Liver (tissue), 9 donors: ENCODE measurements around the gene MSI2. TPM values are rescaled to one million over a fixed set of nuclear protein-coding genes. Genes with fewer than 3 reads are reported as not detected.

Experiments used
- DNase-seq: peaks from one replicate; pipeline ENCODE4 v3.0.0-alpha.2; 2017; ENCODE audit warnings: low spot score
- H3K27ac ChIP-seq, 2 donors: one replicate each; pipeline ENCODE4 v1.7.0; 2013; ENCODE audit warnings: inconsistent platforms in 2 of 2, low read length in 2 of 2, control low read depth in 1 of 2, low read depth in 1 of 2, mild to moderate bottlenecking in 1 of 2
- H3K27me3 ChIP-seq, 4 donors: one replicate each; pipeline versions ENCODE4 v1.6.1 to v1.7.0; 2013; ENCODE audit warnings: low read length in 3 of 4, inconsistent platforms in 1 of 4, mild to moderate bottlenecking in 1 of 4, moderate library complexity in 1 of 4; ENCODE audit not compliant: control insufficient read depth in 4 of 4, insufficient read depth in 4 of 4
- H3K36me3 ChIP-seq, 4 donors: one replicate each; pipeline versions ENCODE4 v1.6.1 to v1.7.0; 2013; ENCODE audit warnings: low read length in 3 of 4, mild to moderate bottlenecking in 3 of 4, low read depth in 1 of 4, moderate library complexity in 1 of 4; ENCODE audit not compliant: control insufficient read depth in 4 of 4, insufficient read depth in 3 of 4
- H3K4me1 ChIP-seq, 4 donors: one replicate each; pipeline versions ENCODE4 v1.6.1 to v1.7.0; 2013; ENCODE audit warnings: low read length in 3 of 4, mild to moderate bottlenecking in 3 of 4, moderate library complexity in 1 of 4; ENCODE audit not compliant: control insufficient read depth in 4 of 4, insufficient read depth in 4 of 4
- H3K4me3 ChIP-seq, 3 donors: one replicate each; pipeline versions ENCODE4 v1.6.1 to v1.7.0; 2013; ENCODE audit warnings: low read length in 3 of 3, control low read depth in 1 of 3, low read depth in 1 of 3, mild to moderate bottlenecking in 1 of 3
- H3K9ac ChIP-seq, 2 donors: one replicate each; pipeline ENCODE4 v1.7.0; 2013; ENCODE audit warnings: low read length in 2 of 2, mild to moderate bottlenecking in 2 of 2, moderate library complexity in 2 of 2, control low read depth in 1 of 2, low read depth in 1 of 2
- H3K9me3 ChIP-seq, 4 donors: one replicate each; pipeline versions ENCODE4 v1.6.1 to v1.7.0; 2013; ENCODE audit warnings: low read length in 3 of 4; ENCODE audit not compliant: control insufficient read depth in 4 of 4
- EGR1 ChIP-seq, 2 donors: IDR thresholded peaks; 2 replicates each; pipeline ENCODE4 v1.6.1; 2016 to 2018; ENCODE audit warnings: antibody characterized with exemption in 2 of 2, low read depth in 2 of 2
- FOXA1 ChIP-seq: IDR thresholded peaks from 2 replicates; pipeline ENCODE4 v1.6.1; 2016; ENCODE audit warnings: antibody characterized with exemption
- GABPA ChIP-seq, 2 donors: IDR thresholded peaks in 1 of 2; conservative IDR thresholded peaks in 1 of 2; 2 replicates each; pipeline ENCODE4 v1.6.1; 2016; ENCODE audit warnings: antibody characterized with exemption in 2 of 2, mild to moderate bottlenecking in 1 of 2, moderate library complexity in 1 of 2
- HNF4G ChIP-seq: IDR thresholded peaks from 2 replicates; pipeline ENCODE4 v1.6.1; 2016; ENCODE audit warnings: antibody characterized with exemption
- JUND ChIP-seq, 2 donors: IDR thresholded peaks; 2 replicates each; pipeline ENCODE4 v1.6.1; 2016; ENCODE audit warnings: antibody characterized with exemption in 2 of 2
- NR2F2 ChIP-seq: IDR thresholded peaks from 2 replicates; pipeline ENCODE4 v1.6.1; 2016; ENCODE audit warnings: antibody characterized with exemption
- RAD21 ChIP-seq, 2 donors: IDR thresholded peaks; 2 replicates each; pipeline ENCODE4 v1.6.1; 2016; ENCODE audit warnings: antibody characterized with exemption in 2 of 2, mild to moderate bottlenecking in 2 of 2
- RXRA ChIP-seq, 2 donors: IDR thresholded peaks; 2 replicates each; pipeline ENCODE4 v1.6.1; 2017 to 2018; ENCODE audit warnings: antibody characterized with exemption in 2 of 2, mild to moderate bottlenecking in 1 of 2
- SP1 ChIP-seq: IDR thresholded peaks from 2 replicates; pipeline ENCODE4 v1.6.1; 2018; ENCODE audit warnings: antibody characterized with exemption, mild to moderate bottlenecking
- TAF1 ChIP-seq: conservative IDR thresholded peaks from 2 replicates; pipeline ENCODE4 v1.6.1; 2016; ENCODE audit warnings: antibody characterized with exemption, mild to moderate bottlenecking
- YY1 ChIP-seq: IDR thresholded peaks from 2 replicates; pipeline ENCODE4 v1.6.1; 2016; ENCODE audit warnings: antibody characterized with exemption, mild to moderate bottlenecking
- WGBS: extraction: QIAGEN DNeasy Blood & Tissue Kit; methylation state at CpG from one replicate; pipeline ENCODE4 v1.1.7; 2013; 5-methylcytosine and 5-hydroxymethylcytosine counted together
- polyA plus RNA-seq, 2 donors: library from polyadenylated mRNA; stranded (reverse) in 1 of 2; unstranded in 1 of 2; fragments of 200-250 nt in 1 of 2; fragments of >200 nt in 1 of 2; fragmentation: Nextera tagmentation in 1 of 2; extraction: Ambion mirVana in 1 of 2; gene quantifications; one replicate each; pipeline versions ENCODE4 v1.2.1 to v1.2.3, GENCODE V29; 2013 to 2015
- total RNA-seq, 2 donors: library from RNA; depleted of rRNA; stranded (reverse); fragments of >200 nt; gene quantifications; one replicate each; pipeline ENCODE4 v1.2.3, GENCODE V29; 2014
- TF ChIP-seq, protein P1 (sequence below): fragments of 150-350 bp; IDR thresholded peaks from 2 replicates; pipeline ENCODE4 v1.5.1; 2017; ENCODE audit warnings: improper control_type of control experiment, low read depth, low read length; ENCODE audit not compliant: missing input control
- TF ChIP-seq, protein P2 (sequence below): IDR thresholded peaks from 2 replicates; pipeline ENCODE4 v1.6.1; 2016; ENCODE audit warnings: antibody characterized with exemption
- TF ChIP-seq, protein P3 (sequence below): IDR thresholded peaks from 2 replicates; pipeline ENCODE4 v1.6.1; 2016; ENCODE audit warnings: antibody characterized with exemption
- TF ChIP-seq, protein P4 (sequence below): IDR thresholded peaks from 2 replicates; pipeline ENCODE4 v1.6.1; 2016; ENCODE audit warnings: antibody characterized with exemption
- TF ChIP-seq, protein P5 (sequence below): IDR thresholded peaks from 2 replicates; pipeline ENCODE4 v1.6.1; 2016; ENCODE audit warnings: antibody characterized with exemption, mild to moderate bottlenecking
- donor health status: healthy.
- donor health status: healthy.
- donor health status: healthy.
- donor health status: healthy.
- donor health status: healthy.

The MSI2 gene
- total and polyA plus RNA-seq, 4 donors, result 5.7 to 15.6 (median 9.2) TPM

DNA sequence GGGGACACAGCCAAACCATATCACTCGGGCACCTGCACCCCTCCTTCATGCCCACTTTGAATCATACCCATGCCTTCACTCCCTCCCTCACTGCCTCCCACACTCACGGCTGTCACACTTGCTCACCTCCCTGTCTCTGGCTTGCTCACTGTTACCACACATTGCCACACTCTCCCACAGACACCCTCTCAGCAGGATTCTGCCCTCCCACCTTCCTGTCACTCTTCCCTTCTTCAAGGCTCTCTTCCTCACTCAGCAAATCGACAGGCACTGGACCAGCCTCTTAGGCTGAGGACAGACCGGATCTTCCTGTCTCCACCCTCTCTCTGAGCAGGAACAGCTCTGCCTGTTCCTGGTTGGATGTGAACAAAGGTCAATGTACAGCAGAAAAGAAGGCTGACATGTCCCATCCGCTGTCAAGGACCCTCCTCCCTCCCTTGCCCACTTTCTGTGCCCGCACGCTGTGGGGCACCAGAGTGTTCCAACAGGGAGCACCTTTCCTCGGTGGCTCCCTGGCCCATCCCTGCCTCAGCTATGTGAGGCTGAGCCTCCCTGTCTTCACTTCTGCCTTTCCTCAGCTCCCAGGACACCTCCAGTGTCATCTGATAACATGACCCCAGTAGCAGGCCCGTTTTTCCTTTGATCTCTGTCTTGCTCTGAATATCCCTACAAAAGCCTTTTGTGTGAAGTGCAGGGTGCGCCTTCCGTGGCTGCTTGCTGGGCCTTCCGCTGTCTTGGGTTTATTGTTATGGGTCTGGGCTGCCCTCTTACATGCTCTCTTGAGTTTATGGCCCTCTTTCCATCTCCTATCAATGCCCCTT, 441.8 kb downstream of the MSI2 start:
- Histone ChIP-seq H3K27ac (no peak overlapping the region), H3K9ac (no peak overlapping the region), H3K9me3 (no peaks in the 10 kb centered on the region), H3K27me3 (no peaks in the 10 kb centered on the region), H3K4me3 (no peak overlapping the region), H3K36me3 (no peaks in the 10 kb centered on the region), H3K4me1 (no peaks in the 10 kb centered on the region)
- TF ChIP-seq YY1, result no peak
- TF ChIP-seq, protein P1, sequence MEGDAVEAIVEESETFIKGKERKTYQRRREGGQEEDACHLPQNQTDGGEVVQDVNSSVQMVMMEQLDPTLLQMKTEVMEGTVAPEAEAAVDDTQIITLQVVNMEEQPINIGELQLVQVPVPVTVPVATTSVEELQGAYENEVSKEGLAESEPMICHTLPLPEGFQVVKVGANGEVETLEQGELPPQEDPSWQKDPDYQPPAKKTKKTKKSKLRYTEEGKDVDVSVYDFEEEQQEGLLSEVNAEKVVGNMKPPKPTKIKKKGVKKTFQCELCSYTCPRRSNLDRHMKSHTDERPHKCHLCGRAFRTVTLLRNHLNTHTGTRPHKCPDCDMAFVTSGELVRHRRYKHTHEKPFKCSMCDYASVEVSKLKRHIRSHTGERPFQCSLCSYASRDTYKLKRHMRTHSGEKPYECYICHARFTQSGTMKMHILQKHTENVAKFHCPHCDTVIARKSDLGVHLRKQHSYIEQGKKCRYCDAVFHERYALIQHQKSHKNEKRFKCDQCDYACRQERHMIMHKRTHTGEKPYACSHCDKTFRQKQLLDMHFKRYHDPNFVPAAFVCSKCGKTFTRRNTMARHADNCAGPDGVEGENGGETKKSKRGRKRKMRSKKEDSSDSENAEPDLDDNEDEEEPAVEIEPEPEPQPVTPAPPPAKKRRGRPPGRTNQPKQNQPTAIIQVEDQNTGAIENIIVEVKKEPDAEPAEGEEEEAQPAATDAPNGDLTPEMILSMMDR, result no peak
- no peak for TF ChIP-seq RXRA (IDR thresholded peaks at IDR 0.05)
- TF ChIP-seq, protein P2, sequence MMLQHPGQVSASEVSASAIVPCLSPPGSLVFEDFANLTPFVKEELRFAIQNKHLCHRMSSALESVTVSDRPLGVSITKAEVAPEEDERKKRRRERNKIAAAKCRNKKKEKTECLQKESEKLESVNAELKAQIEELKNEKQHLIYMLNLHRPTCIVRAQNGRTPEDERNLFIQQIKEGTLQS, result no peak
- TF ChIP-seq TAF1, result no peak
- no peak for TF ChIP-seq SP1
- no peak for TF ChIP-seq NR2F2
- no peak for TF ChIP-seq GABPA (IDR thresholded peaks at IDR 0.05 in 1 of 2, conservative IDR thresholded peaks at IDR 0.05 in 1 of 2)
- no peak for TF ChIP-seq EGR1 (IDR thresholded peaks at IDR 0.05; ENCODE audit: low read depth in 2 of 2)
- TF ChIP-seq JUND (IDR thresholded peaks at IDR 0.05), result no peak
- TF ChIP-seq, protein P3, sequence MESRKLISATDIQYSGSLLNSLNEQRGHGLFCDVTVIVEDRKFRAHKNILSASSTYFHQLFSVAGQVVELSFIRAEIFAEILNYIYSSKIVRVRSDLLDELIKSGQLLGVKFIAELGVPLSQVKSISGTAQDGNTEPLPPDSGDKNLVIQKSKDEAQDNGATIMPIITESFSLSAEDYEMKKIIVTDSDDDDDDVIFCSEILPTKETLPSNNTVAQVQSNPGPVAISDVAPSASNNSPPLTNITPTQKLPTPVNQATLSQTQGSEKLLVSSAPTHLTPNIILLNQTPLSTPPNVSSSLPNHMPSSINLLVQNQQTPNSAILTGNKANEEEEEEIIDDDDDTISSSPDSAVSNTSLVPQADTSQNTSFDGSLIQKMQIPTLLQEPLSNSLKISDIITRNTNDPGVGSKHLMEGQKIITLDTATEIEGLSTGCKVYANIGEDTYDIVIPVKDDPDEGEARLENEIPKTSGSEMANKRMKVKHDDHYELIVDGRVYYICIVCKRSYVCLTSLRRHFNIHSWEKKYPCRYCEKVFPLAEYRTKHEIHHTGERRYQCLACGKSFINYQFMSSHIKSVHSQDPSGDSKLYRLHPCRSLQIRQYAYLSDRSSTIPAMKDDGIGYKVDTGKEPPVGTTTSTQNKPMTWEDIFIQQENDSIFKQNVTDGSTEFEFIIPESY, result no peak
- TF ChIP-seq FOXA1, result no peak
- TF ChIP-seq HNF4G, result no peak
- TF ChIP-seq, protein P4, sequence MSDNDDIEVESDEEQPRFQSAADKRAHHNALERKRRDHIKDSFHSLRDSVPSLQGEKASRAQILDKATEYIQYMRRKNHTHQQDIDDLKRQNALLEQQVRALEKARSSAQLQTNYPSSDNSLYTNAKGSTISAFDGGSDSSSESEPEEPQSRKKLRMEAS, result no peak
- DNase-seq, result no peak
- 68% methylated on average over 12 of the region's 12 CpGs for WGBS

DNA sequence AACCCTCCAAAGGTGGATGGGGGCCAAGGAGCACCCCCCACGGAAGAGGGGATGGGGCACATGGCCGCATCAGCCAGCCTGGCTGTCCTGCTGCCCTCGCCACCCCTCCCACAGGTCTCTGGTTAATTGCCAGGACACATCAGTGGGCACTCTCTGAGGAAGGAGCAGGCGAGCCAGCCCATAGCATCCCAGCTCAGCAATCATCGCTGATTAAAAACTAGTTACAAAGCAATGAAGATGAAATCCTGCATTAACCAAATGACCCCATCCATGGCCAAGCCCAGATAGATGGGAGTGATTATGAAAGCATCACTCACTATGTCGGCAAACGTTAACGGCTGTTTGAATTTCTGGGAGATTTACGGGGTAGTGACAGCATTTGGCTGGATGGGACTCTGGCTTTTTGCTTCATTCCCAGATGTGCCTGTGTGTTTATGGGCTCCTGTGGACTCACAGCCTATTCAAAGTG, 443.5 kb downstream of the MSI2 start:
- Histone ChIP-seq H3K27ac (no peak overlapping the region), H3K27me3 (no peaks in the 10 kb centered on the region), H3K9ac (no peak overlapping the region), H3K9me3 (no peaks in the 10 kb centered on the region), H3K4me1 (no peaks in the 10 kb centered on the region), H3K36me3 (no peaks in the 10 kb centered on the region), H3K4me3 (no peak overlapping the region)
- 85% methylated on average over 9 of the region's 9 CpGs for WGBS
- no peak for DNase-seq
- TF ChIP-seq EGR1 (IDR thresholded peaks at IDR 0.05; ENCODE audit: low read depth in 2 of 2) (no peak), SP1 (no peak), HNF4G (no peak), NR2F2 (no peak), JUND (IDR thresholded peaks at IDR 0.05) (no peak), RAD21 (IDR thresholded peaks at IDR 0.05) (no peak), TAF1 (no peak), YY1 (no peak), GABPA (IDR thresholded peaks at IDR 0.05 in 1 of 2, conservative IDR thresholded peaks at IDR 0.05 in 1 of 2) (no peak), RXRA (IDR thresholded peaks at IDR 0.05) (no peak)
- TF ChIP-seq, protein P3, result no peak
- TF ChIP-seq, protein P5, sequence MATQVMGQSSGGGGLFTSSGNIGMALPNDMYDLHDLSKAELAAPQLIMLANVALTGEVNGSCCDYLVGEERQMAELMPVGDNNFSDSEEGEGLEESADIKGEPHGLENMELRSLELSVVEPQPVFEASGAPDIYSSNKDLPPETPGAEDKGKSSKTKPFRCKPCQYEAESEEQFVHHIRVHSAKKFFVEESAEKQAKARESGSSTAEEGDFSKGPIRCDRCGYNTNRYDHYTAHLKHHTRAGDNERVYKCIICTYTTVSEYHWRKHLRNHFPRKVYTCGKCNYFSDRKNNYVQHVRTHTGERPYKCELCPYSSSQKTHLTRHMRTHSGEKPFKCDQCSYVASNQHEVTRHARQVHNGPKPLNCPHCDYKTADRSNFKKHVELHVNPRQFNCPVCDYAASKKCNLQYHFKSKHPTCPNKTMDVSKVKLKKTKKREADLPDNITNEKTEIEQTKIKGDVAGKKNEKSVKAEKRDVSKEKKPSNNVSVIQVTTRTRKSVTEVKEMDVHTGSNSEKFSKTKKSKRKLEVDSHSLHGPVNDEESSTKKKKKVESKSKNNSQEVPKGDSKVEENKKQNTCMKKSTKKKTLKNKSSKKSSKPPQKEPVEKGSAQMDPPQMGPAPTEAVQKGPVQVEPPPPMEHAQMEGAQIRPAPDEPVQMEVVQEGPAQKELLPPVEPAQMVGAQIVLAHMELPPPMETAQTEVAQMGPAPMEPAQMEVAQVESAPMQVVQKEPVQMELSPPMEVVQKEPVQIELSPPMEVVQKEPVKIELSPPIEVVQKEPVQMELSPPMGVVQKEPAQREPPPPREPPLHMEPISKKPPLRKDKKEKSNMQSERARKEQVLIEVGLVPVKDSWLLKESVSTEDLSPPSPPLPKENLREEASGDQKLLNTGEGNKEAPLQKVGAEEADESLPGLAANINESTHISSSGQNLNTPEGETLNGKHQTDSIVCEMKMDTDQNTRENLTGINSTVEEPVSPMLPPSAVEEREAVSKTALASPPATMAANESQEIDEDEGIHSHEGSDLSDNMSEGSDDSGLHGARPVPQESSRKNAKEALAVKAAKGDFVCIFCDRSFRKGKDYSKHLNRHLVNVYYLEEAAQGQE, result no peak
- TF ChIP-seq, protein P2, result no peak
- TF ChIP-seq, protein P4, result no peak
